DND-41 (cell line): ENCODE measurements around the gene IFT122.

Experiments used
- EZH2 ChIP-seq: IDR thresholded peaks from 3 replicates; pipeline ENCODE4 v1.6.1; 2012; ENCODE audit warnings: borderline replicate concordance, low read depth, mild to moderate bottlenecking, moderate library complexity, low read length, inconsistent platforms; ENCODE audit not compliant: severe bottlenecking
- TF ChIP-seq, protein P1 (sequence below): IDR thresholded peaks from 2 replicates; pipeline ENCODE4 v1.5.1; 2012; ENCODE audit warnings: borderline replicate concordance, low read length, moderate library complexity, mild to moderate bottlenecking; ENCODE audit not compliant: poor library complexity, severe bottlenecking; ENCODE audit errors: extremely low read depth

DNA sequence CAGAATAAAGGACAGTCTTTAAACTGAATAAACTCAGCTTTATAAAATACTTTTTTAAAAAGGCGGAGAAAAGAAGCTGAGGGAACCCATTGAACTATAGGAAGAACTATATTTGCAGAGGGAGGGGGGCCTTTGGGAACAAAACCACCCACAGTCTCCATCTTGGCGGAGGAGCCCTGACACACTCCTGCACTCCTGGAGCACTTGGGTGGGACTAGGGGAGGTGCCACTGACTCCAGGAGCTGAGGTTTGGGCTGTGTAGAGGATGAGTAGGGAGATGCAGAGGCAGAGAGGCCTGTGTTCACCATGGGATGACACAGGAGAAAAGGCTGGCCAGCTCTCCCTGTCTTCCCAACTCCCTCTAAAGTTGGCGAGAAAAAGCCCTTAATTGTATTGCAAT lies 35.8 kb downstream of the IFT122 start:
- TF ChIP-seq, protein P1, sequence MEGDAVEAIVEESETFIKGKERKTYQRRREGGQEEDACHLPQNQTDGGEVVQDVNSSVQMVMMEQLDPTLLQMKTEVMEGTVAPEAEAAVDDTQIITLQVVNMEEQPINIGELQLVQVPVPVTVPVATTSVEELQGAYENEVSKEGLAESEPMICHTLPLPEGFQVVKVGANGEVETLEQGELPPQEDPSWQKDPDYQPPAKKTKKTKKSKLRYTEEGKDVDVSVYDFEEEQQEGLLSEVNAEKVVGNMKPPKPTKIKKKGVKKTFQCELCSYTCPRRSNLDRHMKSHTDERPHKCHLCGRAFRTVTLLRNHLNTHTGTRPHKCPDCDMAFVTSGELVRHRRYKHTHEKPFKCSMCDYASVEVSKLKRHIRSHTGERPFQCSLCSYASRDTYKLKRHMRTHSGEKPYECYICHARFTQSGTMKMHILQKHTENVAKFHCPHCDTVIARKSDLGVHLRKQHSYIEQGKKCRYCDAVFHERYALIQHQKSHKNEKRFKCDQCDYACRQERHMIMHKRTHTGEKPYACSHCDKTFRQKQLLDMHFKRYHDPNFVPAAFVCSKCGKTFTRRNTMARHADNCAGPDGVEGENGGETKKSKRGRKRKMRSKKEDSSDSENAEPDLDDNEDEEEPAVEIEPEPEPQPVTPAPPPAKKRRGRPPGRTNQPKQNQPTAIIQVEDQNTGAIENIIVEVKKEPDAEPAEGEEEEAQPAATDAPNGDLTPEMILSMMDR, result no peak
- TF ChIP-seq EZH2, result no peak
